GM20431 (cell line): ENCODE measurements around the gene SPAG9.

Experiments used
- in situ Hi-C: fragments of 300-500 bp; cut with MseI, MboI; formaldehyde crosslinking; loops from one replicate; pipeline ENCODE4 v1.15.0; 2020; ENCODE audit warnings: low sequenced_read_pairs; ENCODE audit not compliant: unreplicated experiment

SPAG9 gene

GRCh38 chr17:51046514-51047384, 73.9 kb downstream of the SPAG9 start:
- in situ Hi-C loops: no loop called here

- in situ Hi-C loops: no loop called here
These were observed 74.6 kb downstream of the SPAG9 start for GRCh38 chr17:51046046-51046445.

GRCh38 chr17:51045621-51046020, 75.0 kb downstream of the SPAG9 start:
- in situ Hi-C loops: no loop called here

- in situ Hi-C loops: no loop called here
These were observed 75.7 kb downstream of the SPAG9 start for GRCh38 chr17:51044976-51045375.

GRCh38 chr17:51036084-51036483, 84.6 kb downstream of the SPAG9 start:
- in situ Hi-C loops: no loop called here

GRCh38 chr17:51035431-51035830, 85.2 kb downstream of the SPAG9 start:
- in situ Hi-C loops: no loop called here

GRCh38 chr17:51034800-51035199, 85.9 kb downstream of the SPAG9 start:
- in situ Hi-C loops: no loop called here

GRCh38 chr17:51032850-51033249, 87.8 kb downstream of the SPAG9 start:
- in situ Hi-C loops: no loop called here

- in situ Hi-C loops: no loop called here
These were observed 90.9 kb downstream of the SPAG9 start for GRCh38 chr17:51029568-51030463.

- in situ Hi-C loops: no loop called here
These were observed 91.5 kb downstream of the SPAG9 start for GRCh38 chr17:51029142-51029541.

GRCh38 chr17:51028176-51028863, 92.3 kb downstream of the SPAG9 start:
- in situ Hi-C loops: no loop called here

- in situ Hi-C loops: no loop called here
These were observed 102.1 kb downstream of the SPAG9 start for GRCh38 chr17:51018541-51018940.

- in situ Hi-C loops: no loop called here
These were observed 103.4 kb downstream of the SPAG9 start for GRCh38 chr17:51017270-51017669.

- in situ Hi-C loops: no loop called here
These were observed 104.6 kb downstream of the SPAG9 start for GRCh38 chr17:51016099-51016498.

GRCh38 chr17:51015145-51015558, 105.5 kb downstream of the SPAG9 start:
- in situ Hi-C loops: no loop called here

- in situ Hi-C loops: no loop called here
These were observed 106.5 kb downstream of the SPAG9 start for GRCh38 chr17:51014129-51014528.

GRCh38 chr17:51013322-51013721, 107.3 kb downstream of the SPAG9 start:
- in situ Hi-C loops: no loop called here

- in situ Hi-C loops: no loop called here
These were observed 108.1 kb downstream of the SPAG9 start for GRCh38 chr17:51012538-51012937.

- in situ Hi-C loops: no loop called here
These were observed 110.4 kb downstream of the SPAG9 start for GRCh38 chr17:51010173-51010675.

GRCh38 chr17:51006601-51007000, 114.1 kb downstream of the SPAG9 start:
- in situ Hi-C loops: loop anchor here (10.0 kb wide), 1 partner anchor 58 kb away; no protein-coding TSS in a partner anchor
